Prostate gland (tissue), 2 donors: ENCODE data around the gene ADAMTS2. TPM values are rescaled to one million over a fixed set of nuclear protein-coding genes. Genes with fewer than 3 reads are reported as not detected.

Experiments
- DNase-seq: peaks from one replicate; pipeline ENCODE4 v3.0.0-alpha.2; 2019; ENCODE audit warnings: low spot score
- H3K27ac ChIP-seq, 2 donors: fragments of 200-600 bp; sonication (generic); 2 replicates each; pipeline ENCODE4 v1.5.1; 2017 to 2019
- H3K27me3 ChIP-seq: fragments of 200-600 bp; sonication (generic); replicated peaks from 2 replicates; pipeline ENCODE4 v1.5.1; 2019; ENCODE audit not compliant: insufficient read depth
- H3K36me3 ChIP-seq, 2 donors: fragments of 200-600 bp; sonication (generic); 1 replicate in 1 of 2; 2 replicates in 1 of 2; pipeline versions ENCODE4 v1.5.1 to v1.8.1; 2017 to 2019
- H3K4me1 ChIP-seq: fragments of 200-600 bp; sonication (generic); replicated peaks from 2 replicates; pipeline ENCODE4 v1.5.1; 2019
- H3K4me3 ChIP-seq, 2 donors: fragments of 200-600 bp; sonication (generic); 2 replicates each; pipeline ENCODE4 v1.5.1; 2017 to 2019
- H3K9me3 ChIP-seq: fragments of 200-600 bp; sonication (generic); 2 replicates; pipeline ENCODE4 v1.5.1; 2017
- CTCF ChIP-seq, 4 experiments: fragments of 200-600 bp in 2 of 4; fragments of 450-650 bp in 2 of 4; sonication (generic) in 2 of 4; IDR thresholded peaks; 1 replicate in 3 of 4; 2 replicates in 1 of 4; pipeline ENCODE4 v1.5.1; 2016 to 2019; ENCODE audit warnings: antibody characterized with exemption in 4 of 4, mild to moderate bottlenecking in 2 of 4, moderate library complexity in 2 of 4
- POLR2A ChIP-seq: fragments of 450-650 bp; IDR thresholded peaks from one replicate; pipeline ENCODE4 v1.6.1; 2016; ENCODE audit warnings: antibody characterized with exemption, mild to moderate bottlenecking
- POLR2AphosphoS5 ChIP-seq: sonication (generic); formaldehyde crosslinking; IDR thresholded peaks from one replicate; pipeline ENCODE4 v1.6.1; 2017; ENCODE audit warnings: antibody characterized with exemption
- WGBS: methylation state at CpG from one replicate; pipeline ENCODE4 v1.1.5; 2018; 5-methylcytosine and 5-hydroxymethylcytosine counted together
- intact Hi-C: fragments of 100-400 bp; cut with DNase I; formaldehyde crosslinking; loops from one replicate; pipeline ENCODE4 v1.14.2; 2022
- total RNA-seq, 2 donors: library from RNA; depleted of rRNA; stranded (reverse); fragments of >200 nt; gene quantifications; one replicate each; pipeline ENCODE4 v1.1.0, GENCODE V29; 2016

ADAMTS2 gene
- total RNA-seq, 2 donors from 2014 or later, result 2.0 to 20.3 TPM

GRCh38 chr5:179210478-179210877 lies 134.8 kb downstream of the ADAMTS2 start:
- Histone ChIP-seq H3K27ac (no peak overlapping the region), H3K4me1 (no peaks in the 10 kb centered on the region), H3K9me3 (no peaks in the 10 kb centered on the region), H3K36me3 (no peaks in the 10 kb centered on the region), H3K4me3 (no peak overlapping the region), H3K27me3 (no peaks in the 10 kb centered on the region)
- 93% methylated on average over 6 of the region's 6 CpGs for WGBS
- DNase-seq, result no peak
- intact Hi-C loops, result no loop called here
- no peak for TF ChIP-seq CTCF (IDR thresholded peaks at IDR 0.05)
- no peak for TF ChIP-seq POLR2A
- no peak for TF ChIP-seq POLR2AphosphoS5

DNA sequence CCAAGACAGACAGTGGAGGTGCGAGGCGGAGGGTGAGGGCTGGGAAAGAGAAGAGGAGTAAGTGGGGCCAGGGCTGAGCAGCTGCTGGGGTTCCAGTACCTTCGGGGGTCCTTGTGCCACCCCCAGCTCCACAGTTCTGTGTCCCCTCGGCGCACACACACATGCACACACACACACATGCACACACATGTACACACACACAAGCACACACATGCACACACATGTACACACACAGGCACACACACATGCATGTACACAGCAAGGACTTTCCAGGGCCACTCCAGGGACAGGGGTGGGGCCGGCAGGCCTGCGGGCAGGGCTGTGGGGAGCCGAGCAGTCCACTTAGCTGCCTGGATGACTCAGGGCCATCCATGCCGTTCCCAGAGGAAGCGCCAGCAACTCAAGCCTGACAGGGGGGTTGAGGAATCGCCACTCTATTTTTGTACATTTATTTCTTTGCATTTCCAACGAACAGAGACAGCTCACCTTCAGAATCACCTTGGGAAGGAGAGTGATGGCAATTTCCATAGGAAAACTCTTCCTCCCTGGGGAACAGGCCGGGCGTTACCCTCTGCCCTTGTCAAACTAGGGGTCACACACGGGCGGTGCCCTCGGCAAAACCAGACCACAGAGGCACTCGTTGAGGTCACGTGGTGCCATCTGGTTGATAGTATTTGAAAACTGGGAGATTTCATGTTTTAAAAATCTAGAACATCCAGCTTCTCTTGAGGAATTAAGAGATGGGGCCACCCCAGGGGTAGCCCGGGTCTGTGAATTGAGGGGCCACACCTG lies 135.7 kb downstream of the ADAMTS2 start:
- Histone ChIP-seq H3K27me3 (no peaks in the 10 kb centered on the region), H3K9me3 (no peaks in the 10 kb centered on the region), H3K27ac (no peak overlapping the region), H3K36me3 (no peaks in the 10 kb centered on the region), H3K4me1 (no peaks in the 10 kb centered on the region), H3K4me3 (no peak overlapping the region)
- TF ChIP-seq POLR2AphosphoS5, result no peak
- no peak for TF ChIP-seq POLR2A
- TF ChIP-seq CTCF (IDR thresholded peaks at IDR 0.05), result no peak
- intact Hi-C loops, result no loop called here
- no peak for DNase-seq
- WGBS, result 68% methylated on average over 18 of the region's 20 CpGs

DNA sequence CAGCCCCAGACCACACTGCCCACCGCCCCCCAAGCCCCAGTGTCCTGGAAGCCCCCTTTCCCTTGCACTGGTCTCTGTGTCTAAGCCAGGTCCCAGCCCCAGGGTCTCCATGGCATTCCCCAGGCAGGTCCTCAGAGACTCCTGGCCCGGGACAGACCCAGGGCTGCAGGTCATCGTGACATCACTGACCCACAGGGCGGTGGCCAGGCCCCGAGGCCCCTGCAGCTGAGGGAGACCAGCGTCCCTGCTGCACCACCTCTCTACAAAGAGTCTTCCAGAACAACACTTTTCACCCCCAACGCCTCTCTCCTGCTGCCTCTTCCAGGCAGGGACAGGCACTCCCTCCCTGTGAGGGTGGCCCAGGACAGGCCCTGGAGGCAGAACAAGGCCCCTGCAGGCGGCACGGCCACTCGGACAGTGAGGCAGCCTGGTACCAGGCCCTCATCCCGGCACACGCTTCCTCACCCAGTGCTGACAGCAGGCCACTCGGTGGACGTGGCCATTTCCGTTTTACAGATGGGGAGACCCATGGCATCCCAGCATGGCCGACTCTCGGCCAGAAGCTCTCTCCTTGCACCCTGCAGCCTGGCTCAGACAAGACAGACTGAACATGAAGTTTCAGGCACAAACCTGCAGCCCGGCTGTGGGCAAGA lies 136.4 kb downstream of the ADAMTS2 start:
- Histone ChIP-seq H3K4me3 (no peak overlapping the region), H3K36me3 (no peaks in the 10 kb centered on the region), H3K4me1 (no peaks in the 10 kb centered on the region), H3K27ac (no peak overlapping the region), H3K9me3 (no peaks in the 10 kb centered on the region), H3K27me3 (no peaks in the 10 kb centered on the region)
- no peak for DNase-seq
- intact Hi-C loops, result no loop called here
- 89% methylated on average over 18 of the region's 18 CpGs for WGBS
- TF ChIP-seq CTCF (IDR thresholded peaks at IDR 0.05) (no peak), POLR2AphosphoS5 (no peak), POLR2A (no peak)

GRCh38 chr5:179207920-179208705 lies 137.1 kb downstream of the ADAMTS2 start:
- H3K4me3 ChIP-seq, result no peak overlapping the region
- H3K9me3 ChIP-seq, result no peaks in the 10 kb centered on the region
- no peaks in the 10 kb centered on the region for H3K36me3 ChIP-seq
- no peaks in the 10 kb centered on the region for H3K27me3 ChIP-seq
- 84% methylated on average over 22 of the region's 22 CpGs for WGBS
- no peak overlapping the region for H3K27ac ChIP-seq
- no peaks in the 10 kb centered on the region for H3K4me1 ChIP-seq
- intact Hi-C loops, result no loop called here
- no peak for DNase-seq
- no peak for TF ChIP-seq CTCF (IDR thresholded peaks at IDR 0.05)
- TF ChIP-seq POLR2A, result no peak
- TF ChIP-seq POLR2AphosphoS5, result no peak
